Activated T-helper 1 cell treated with anti-CD3 and anti-CD28 coated beads, Interleukin-12 subunit alpha, Interleukin-12 subunit beta, Interleukin-2, Interleukin-4 antibody, amounts not matched to agents 30 ng/mL and 10 ng/mL and 1 ng/mL, durations not matched to agents 14 hours and 24 hours and 36 hours (primary cell): ENCODE results near the gene CALM1. TPM values are rescaled to one million over a fixed set of nuclear protein-coding genes. Genes with fewer than 3 reads are reported as not detected.

Experiments
- DNase-seq: peaks from one replicate; pipeline ENCODE4 v3.0.0; 2021; ENCODE audit warnings: low spot score
- H3K27ac Mint-ChIP-seq: one replicate; pipeline ENCODE4 v1.8.0; 2021; ENCODE audit warnings: mild to moderate bottlenecking, mixed read lengths
- H3K27me3 Mint-ChIP-seq: one replicate; pipeline ENCODE4 v1.8.0; 2022; ENCODE audit warnings: mild to moderate bottlenecking, moderate library complexity, mixed read lengths; ENCODE audit not compliant: insufficient read depth
- H3K36me3 Mint-ChIP-seq: one replicate; pipeline ENCODE4 v1.8.0; 2021; ENCODE audit warnings: low read depth, mixed read lengths
- H3K4me1 Mint-ChIP-seq: one replicate; pipeline ENCODE4 v1.8.0; 2021; ENCODE audit warnings: low read depth, mixed read lengths
- H3K4me3 Mint-ChIP-seq: one replicate; pipeline ENCODE4 v1.8.0; 2021; ENCODE audit warnings: mild to moderate bottlenecking, moderate library complexity, mixed read lengths
- H3K9me3 Mint-ChIP-seq: one replicate; pipeline ENCODE4 v1.8.0; 2021; ENCODE audit warnings: mixed read lengths
- intact Hi-C: fragments of 100-400 bp; cut with micrococcal nuclease; formaldehyde crosslinking; loops from one replicate; pipeline ENCODE4 v1.15.1; 2024
- total RNA-seq: library from RNA; stranded (reverse); gene quantifications from 2 replicates; pipeline ENCODE4 v1.2.3, GENCODE V29; 2022

CALM1 gene
- total RNA-seq, 1 donor from 2014 or later = 513 TPM

DNA sequence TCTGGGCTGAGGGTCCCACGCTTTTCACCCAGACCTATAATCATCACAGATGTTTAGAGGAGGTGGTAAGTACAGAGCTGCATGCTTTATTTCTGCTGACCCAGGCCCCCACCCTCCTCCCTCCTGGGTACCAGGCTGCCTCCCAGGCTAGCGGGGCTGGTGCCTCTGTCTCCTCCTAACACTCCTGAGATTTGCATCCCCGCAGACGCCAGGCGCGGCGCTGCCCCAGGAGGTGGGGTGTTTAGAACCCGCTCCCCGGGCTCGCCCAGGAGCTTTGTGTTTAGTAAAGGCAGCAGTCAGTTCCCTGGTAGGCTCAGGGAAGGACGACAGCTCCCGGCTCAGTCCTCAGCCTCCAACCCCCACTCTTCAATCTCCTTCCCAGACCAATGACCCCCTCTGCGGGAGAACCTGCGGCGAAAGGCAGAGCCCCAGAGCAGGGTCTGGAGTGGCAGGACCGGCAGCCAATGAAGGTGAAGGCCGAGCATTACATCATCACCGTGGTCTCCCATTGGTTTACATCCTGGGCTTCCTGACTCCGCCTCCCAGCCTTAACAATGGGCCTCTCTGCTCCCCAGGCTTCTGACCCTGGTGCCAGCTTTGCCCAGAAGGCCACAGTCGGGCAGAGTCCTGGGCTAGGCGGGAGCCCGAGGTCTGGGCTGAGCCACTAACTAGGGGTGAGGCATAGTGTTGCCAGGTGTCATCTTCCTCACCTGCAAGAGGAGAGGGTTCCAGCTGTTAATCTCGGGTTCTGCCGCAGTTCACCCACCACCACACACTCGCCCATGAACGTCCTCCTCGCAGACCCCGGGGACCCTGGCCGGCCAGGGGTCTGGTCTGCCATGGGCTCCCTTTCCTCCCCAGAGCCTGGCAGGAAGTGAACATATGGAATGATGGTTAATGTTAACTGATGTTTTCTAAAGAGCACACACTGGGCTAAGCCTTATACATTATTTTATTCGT lies 57.5 kb downstream of the CALM1 start:
- DNase-seq = no peak
- no peak overlapping the region for H3K27ac Mint-ChIP-seq
- intact Hi-C loops = no loop called here
- no peak overlapping the region for H3K4me3 Mint-ChIP-seq
- H3K27me3 Mint-ChIP-seq = peaks cover 1% of the 10 kb centered on the region
- no peaks in the 10 kb centered on the region for H3K36me3 Mint-ChIP-seq
- H3K9me3 Mint-ChIP-seq = no peaks in the 10 kb centered on the region
- H3K4me1 Mint-ChIP-seq = no peaks in the 10 kb centered on the region

DNA sequence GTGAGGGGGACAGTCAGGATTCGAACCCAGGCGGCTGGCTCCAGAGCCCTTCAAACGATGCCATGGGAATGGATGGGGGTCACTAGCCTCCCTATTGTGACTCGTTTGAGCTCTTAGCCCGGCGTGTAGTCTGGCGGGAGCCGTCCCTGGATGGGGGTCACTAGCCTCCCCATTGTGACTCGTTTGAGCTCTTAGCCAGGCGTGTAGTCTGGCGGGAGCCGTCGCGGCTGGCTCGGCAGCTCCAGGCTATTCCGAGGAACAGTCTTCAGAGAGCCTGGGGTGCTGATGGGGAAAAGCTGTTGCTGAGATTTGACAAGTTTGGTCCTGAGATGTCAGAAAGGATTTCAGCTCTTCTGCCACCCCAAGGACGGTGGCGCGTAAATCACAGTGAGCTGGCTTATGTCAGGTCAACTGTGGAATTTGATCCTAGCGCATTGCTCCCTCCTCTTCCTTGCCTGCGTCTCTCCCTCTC lies 58.3 kb downstream of the CALM1 start:
- intact Hi-C loops = no loop called here
- Mint-ChIP-seq H3K4me1 (no peaks in the 10 kb centered on the region), H3K27ac (no peak overlapping the region), H3K9me3 (no peaks in the 10 kb centered on the region), H3K36me3 (no peaks in the 10 kb centered on the region), H3K4me3 (no peak overlapping the region), H3K27me3 (peaks cover 1% of the 10 kb centered on the region)
- DNase-seq = no peak

DNA sequence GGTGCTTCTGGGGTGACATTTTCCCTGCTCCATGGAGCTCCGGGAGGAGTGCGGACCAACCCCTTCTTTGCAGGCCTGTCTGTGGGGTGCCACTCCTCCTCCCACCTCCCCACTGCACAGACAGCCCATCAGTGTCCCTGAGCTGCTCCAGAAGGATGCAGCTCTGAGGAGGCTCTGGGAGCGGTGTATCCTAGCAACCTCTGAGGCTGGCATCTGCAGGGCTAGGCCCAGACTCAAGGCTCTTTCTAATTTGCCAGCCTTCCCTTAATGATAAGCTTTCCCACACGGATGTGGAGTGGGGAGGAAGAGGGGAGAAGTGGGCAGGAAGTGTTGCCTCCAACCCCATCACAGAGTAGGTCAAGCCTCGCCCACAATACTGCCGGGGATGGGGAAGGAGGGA lies 59.7 kb downstream of the CALM1 start:
- intact Hi-C loops = no loop called here
- no peaks in the 10 kb centered on the region for H3K36me3 Mint-ChIP-seq
- no peak for DNase-seq
- no peak overlapping the region for H3K4me3 Mint-ChIP-seq
- H3K9me3 Mint-ChIP-seq = no peaks in the 10 kb centered on the region
- H3K4me1 Mint-ChIP-seq = no peaks in the 10 kb centered on the region
- H3K27me3 Mint-ChIP-seq = peaks cover 3% of the 10 kb centered on the region
- no peak overlapping the region for H3K27ac Mint-ChIP-seq

DNA sequence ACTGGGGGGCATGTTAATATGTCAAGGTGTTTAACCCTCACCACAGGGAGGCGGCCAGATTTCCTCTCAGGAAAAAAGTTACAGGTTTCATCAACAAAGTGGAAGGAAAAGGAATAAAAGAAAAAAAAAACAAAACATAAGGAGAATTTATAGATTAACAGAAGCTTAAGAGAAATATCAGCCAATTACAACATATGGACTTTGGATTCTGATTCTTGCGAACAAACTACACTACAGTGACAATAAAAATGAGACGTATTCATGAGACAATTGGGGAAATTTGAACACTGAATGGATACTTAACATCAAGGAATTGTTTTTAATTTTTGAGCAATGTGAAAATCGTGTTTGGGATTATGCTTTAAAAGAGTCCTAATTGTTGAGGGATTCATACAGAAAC lies 60.4 kb downstream of the CALM1 start:
- no peak for DNase-seq
- Mint-ChIP-seq H3K36me3 (no peaks in the 10 kb centered on the region), H3K27ac (no peak overlapping the region), H3K9me3 (no peaks in the 10 kb centered on the region), H3K27me3 (peaks cover 4% of the 10 kb centered on the region), H3K4me1 (no peaks in the 10 kb centered on the region), H3K4me3 (no peak overlapping the region)
- intact Hi-C loops = no loop called here

Other genes with a start within 250 kb of the CALM1 start
- gene PSMC1, start 140.5 kb upstream of the CALM1 start, total RNA-seq = 171 and 176 TPM in 2 replicates
- 22.9 and 24.4 TPM in 2 replicates for gene NRDE2, start 65.1 kb upstream of the CALM1 start, total RNA-seq